SK-N-SH treated with all-trans-retinoic acid at 6 μM for 48 hours (cell line): ENCODE measurements around the gene TAX1BP3.
A peak's percentile ranks its signal among the peaks of the same experiment; 100 is the strongest.

Source experiments
- ATAC-seq: fragments of 200-7000 bp; cut with Tn5 transposase; 3 replicates; pipeline ENCODE4 v1.9.1; 2020; ENCODE audit warnings: mild to moderate bottlenecking, moderate library complexity
- ARNTL ChIP-seq: fragments of 450-650 bp; formaldehyde crosslinking; IDR thresholded peaks from 2 replicates; pipeline ENCODE4 v1.5.0; 2020; ENCODE audit warnings: low read depth, mild to moderate bottlenecking, moderate library complexity, borderline replicate concordance
- BACH2 ChIP-seq: fragments of 250-450 bp; sonication (Bioruptor Pico); IDR thresholded peaks from 2 replicates; pipeline ENCODE4 v1.9.0; 2021; ENCODE audit warnings: mild to moderate bottlenecking, borderline replicate concordance
- CSDC2 ChIP-seq: fragments of 250-450 bp; sonication (Bioruptor Pico); IDR thresholded peaks from 2 replicates; pipeline ENCODE4 v1.5.0; 2020; ENCODE audit warnings: mild to moderate bottlenecking, moderate library complexity
- ESRRG ChIP-seq: fragments of 250-450 bp; sonication (Bioruptor Pico); IDR thresholded peaks from 2 replicates; pipeline ENCODE4 v1.6.1; 2021; ENCODE audit warnings: mild to moderate bottlenecking
- ISL1 ChIP-seq: fragments of 250-450 bp; sonication (Bioruptor Pico); IDR thresholded peaks from 2 replicates; pipeline ENCODE4 v2.1.2; 2022; ENCODE audit warnings: mild to moderate bottlenecking, moderate library complexity
- OSR1 ChIP-seq: fragments of 250-450 bp; sonication (Bioruptor Pico); IDR thresholded peaks from 2 replicates; pipeline ENCODE4 v1.8.0; 2022; ENCODE audit warnings: moderate library complexity, mild to moderate bottlenecking, inconsistent platforms
- PPARA ChIP-seq: fragments of 250-450 bp; sonication (Bioruptor Pico); IDR thresholded peaks from 2 replicates; pipeline ENCODE4 v1.5.0; 2020; ENCODE audit warnings: mild to moderate bottlenecking, borderline replicate concordance
- RARB ChIP-seq: fragments of 250-450 bp; sonication (Bioruptor Pico); IDR thresholded peaks from 2 replicates; pipeline ENCODE4 v1.8.0; 2021; ENCODE audit warnings: mild to moderate bottlenecking, moderate library complexity
- SNAI2 ChIP-seq: fragments of 250-450 bp; sonication (Bioruptor Pico); IDR thresholded peaks from 2 replicates; pipeline ENCODE4 v1.5.0; 2020; ENCODE audit warnings: mild to moderate bottlenecking, moderate library complexity
- TCF4 ChIP-seq: fragments of 250-450 bp; sonication (Bioruptor Pico); IDR thresholded peaks from 2 replicates; pipeline ENCODE4 v1.8.0; 2021; ENCODE audit warnings: mild to moderate bottlenecking, moderate library complexity, borderline replicate concordance
- TOX ChIP-seq: fragments of 250-450 bp; sonication (Bioruptor Pico); IDR thresholded peaks from 2 replicates; pipeline ENCODE4 v1.8.0; 2021; ENCODE audit warnings: mild to moderate bottlenecking, moderate library complexity, borderline replicate concordance
- ZC3H10 ChIP-seq: fragments of 250-450 bp; sonication (Bioruptor Pico); IDR thresholded peaks from 2 replicates; pipeline ENCODE4 v1.5.1; 2021; ENCODE audit warnings: mild to moderate bottlenecking, moderate library complexity
- ZFP3 ChIP-seq: fragments of 250-450 bp; sonication (Bioruptor Pico); IDR thresholded peaks from 2 replicates; pipeline ENCODE4 v1.5.0; 2020; ENCODE audit warnings: mild to moderate bottlenecking, moderate library complexity
- ZFP30 ChIP-seq: fragments of 450-650 bp; formaldehyde crosslinking; IDR thresholded peaks from 2 replicates; pipeline ENCODE4 v1.5.0; 2022; ENCODE audit warnings: mild to moderate bottlenecking, moderate library complexity
- ZNF565 ChIP-seq: fragments of 450-650 bp; formaldehyde crosslinking; conservative IDR thresholded peaks from 2 replicates; pipeline ENCODE4 v1.5.0; 2020; ENCODE audit warnings: low read depth, mild to moderate bottlenecking, moderate library complexity
- ZNF70 ChIP-seq: fragments of 450-650 bp; formaldehyde crosslinking; IDR thresholded peaks from 2 replicates; pipeline ENCODE4 v1.5.0; 2020; ENCODE audit warnings: mild to moderate bottlenecking, moderate library complexity
- TF ChIP-seq, protein P1 (sequence below): fragments of 250-450 bp; sonication (Bioruptor Pico); IDR thresholded peaks from 2 replicates; pipeline ENCODE4 v1.5.0; 2020; ENCODE audit warnings: mild to moderate bottlenecking, moderate library complexity
- TF ChIP-seq, protein P2 (sequence below): fragments of 250-450 bp; sonication (Bioruptor Pico); IDR thresholded peaks from 2 replicates; pipeline ENCODE4 v1.5.1; 2020; ENCODE audit warnings: low read depth, mild to moderate bottlenecking, moderate library complexity
- TF ChIP-seq, protein P3 (sequence below): fragments of 250-450 bp; sonication (Bioruptor Pico); IDR thresholded peaks from 2 replicates; pipeline ENCODE4 v1.8.0; 2021; ENCODE audit warnings: low read depth, mild to moderate bottlenecking, moderate library complexity, borderline replicate concordance
- TF ChIP-seq, protein P4 (sequence below): fragments of 250-450 bp; sonication (Bioruptor Pico); IDR thresholded peaks from 2 replicates; pipeline ENCODE4 v1.8.0; 2020; ENCODE audit warnings: mild to moderate bottlenecking, moderate library complexity, borderline replicate concordance

Gene TAX1BP3

DNA sequence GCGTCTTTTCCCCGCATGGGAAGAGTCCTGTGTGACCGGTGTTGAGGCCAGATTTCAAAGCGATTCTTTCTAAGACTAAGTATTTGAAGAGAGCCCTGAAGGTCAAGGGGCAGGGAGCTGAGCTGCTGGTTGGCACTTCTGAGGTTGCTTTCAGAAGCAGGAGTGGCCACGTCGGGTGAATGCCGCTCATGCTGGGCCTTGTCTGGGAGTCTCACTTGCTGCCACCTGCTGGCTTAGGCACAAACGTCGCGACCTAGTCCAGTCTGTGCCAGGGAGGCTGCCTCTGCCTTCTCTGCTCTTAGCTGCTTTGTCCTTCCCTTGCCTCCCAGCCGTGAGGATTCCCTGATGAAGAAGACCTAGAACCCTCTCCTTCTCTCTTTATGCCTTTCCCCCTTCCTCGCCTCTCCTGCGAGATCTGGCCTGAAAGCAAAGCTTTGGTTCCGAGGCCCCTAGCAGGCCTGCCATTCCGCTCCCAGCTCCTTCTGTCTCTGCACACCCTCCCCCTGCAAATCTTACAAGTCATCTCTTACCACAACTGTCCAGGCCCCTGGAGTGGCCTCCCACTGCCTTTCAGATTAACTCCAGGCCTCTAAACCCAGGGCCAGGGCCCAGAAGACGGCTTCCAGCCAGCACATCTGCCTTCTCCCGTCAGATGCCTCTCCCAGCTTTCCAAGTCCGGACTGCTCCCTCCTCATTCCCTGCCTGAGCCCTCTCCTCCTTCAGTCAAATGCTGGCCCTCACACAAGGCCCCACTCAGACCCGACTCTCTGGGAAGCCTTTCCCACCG, 20.4 kb downstream of the TAX1BP3 start:
- peak; percentile 94 for ATAC-seq
- no peak for TF ChIP-seq TOX (CRISPR knock-in tag)
- TF ChIP-seq, protein P1, sequence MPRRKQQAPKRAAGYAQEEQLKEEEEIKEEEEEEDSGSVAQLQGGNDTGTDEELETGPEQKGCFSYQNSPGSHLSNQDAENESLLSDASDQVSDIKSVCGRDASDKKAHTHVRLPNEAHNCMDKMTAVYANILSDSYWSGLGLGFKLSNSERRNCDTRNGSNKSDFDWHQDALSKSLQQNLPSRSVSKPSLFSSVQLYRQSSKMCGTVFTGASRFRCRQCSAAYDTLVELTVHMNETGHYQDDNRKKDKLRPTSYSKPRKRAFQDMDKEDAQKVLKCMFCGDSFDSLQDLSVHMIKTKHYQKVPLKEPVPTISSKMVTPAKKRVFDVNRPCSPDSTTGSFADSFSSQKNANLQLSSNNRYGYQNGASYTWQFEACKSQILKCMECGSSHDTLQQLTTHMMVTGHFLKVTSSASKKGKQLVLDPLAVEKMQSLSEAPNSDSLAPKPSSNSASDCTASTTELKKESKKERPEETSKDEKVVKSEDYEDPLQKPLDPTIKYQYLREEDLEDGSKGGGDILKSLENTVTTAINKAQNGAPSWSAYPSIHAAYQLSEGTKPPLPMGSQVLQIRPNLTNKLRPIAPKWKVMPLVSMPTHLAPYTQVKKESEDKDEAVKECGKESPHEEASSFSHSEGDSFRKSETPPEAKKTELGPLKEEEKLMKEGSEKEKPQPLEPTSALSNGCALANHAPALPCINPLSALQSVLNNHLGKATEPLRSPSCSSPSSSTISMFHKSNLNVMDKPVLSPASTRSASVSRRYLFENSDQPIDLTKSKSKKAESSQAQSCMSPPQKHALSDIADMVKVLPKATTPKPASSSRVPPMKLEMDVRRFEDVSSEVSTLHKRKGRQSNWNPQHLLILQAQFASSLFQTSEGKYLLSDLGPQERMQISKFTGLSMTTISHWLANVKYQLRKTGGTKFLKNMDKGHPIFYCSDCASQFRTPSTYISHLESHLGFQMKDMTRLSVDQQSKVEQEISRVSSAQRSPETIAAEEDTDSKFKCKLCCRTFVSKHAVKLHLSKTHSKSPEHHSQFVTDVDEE (CRISPR knock-in tag), result no peak
- TF ChIP-seq ARNTL (CRISPR knock-in tag), result no peak
- TF ChIP-seq, protein P2, sequence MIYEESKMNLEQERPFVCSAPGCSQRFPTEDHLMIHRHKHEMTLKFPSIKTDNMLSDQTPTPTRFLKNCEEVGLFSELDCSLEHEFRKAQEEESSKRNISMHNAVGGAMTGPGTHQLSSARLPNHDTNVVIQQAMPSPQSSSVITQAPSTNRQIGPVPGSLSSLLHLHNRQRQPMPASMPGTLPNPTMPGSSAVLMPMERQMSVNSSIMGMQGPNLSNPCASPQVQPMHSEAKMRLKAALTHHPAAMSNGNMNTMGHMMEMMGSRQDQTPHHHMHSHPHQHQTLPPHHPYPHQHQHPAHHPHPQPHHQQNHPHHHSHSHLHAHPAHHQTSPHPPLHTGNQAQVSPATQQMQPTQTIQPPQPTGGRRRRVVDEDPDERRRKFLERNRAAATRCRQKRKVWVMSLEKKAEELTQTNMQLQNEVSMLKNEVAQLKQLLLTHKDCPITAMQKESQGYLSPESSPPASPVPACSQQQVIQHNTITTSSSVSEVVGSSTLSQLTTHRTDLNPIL (CRISPR knock-in tag), result no peak
- TF ChIP-seq CSDC2, result no peak
- no peak for TF ChIP-seq PPARA (CRISPR knock-in tag)

DNA sequence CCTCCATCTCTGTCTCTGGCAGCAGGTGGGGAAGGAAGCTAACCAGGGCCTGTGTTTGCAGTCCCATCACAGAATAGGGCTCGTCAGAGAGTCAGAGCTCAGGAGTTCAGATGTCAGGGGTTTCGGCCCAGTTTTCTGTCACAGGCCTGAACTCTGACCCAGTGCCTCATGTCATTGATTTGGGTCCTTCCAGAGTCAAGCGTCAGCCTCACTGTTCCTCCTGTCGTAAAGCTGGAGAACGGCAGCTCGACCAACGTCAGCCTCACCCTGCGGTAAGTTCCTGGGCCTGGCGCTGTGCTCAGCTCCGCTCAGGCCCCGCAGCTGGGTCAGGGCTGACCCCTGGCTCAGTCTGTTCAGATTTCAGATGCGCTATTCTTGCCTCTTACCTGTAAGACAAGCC, 21.1 kb downstream of the TAX1BP3 start:
- TF ChIP-seq ZC3H10 (CRISPR knock-in tag), result no peak
- TF ChIP-seq, protein P3, sequence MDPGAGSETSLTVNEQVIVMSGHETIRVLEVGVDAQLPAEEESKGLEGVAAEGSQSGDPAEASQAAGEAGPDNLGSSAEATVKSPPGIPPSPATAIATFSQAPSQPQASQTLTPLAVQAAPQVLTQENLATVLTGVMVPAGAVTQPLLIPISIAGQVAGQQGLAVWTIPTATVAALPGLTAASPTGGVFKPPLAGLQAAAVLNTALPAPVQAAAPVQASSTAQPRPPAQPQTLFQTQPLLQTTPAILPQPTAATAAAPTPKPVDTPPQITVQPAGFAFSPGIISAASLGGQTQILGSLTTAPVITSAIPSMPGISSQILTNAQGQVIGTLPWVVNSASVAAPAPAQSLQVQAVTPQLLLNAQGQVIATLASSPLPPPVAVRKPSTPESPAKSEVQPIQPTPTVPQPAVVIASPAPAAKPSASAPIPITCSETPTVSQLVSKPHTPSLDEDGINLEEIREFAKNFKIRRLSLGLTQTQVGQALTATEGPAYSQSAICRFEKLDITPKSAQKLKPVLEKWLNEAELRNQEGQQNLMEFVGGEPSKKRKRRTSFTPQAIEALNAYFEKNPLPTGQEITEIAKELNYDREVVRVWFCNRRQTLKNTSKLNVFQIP (CRISPR knock-in tag), result no peak
- no peak for TF ChIP-seq ZFP3 (CRISPR knock-in tag)
- no peak for TF ChIP-seq ZNF70 (CRISPR knock-in tag)
- no peak for TF ChIP-seq TOX (CRISPR knock-in tag)
- TF ChIP-seq ZNF565 (CRISPR knock-in tag), result no peak
- TF ChIP-seq SNAI2, result no peak
- TF ChIP-seq, protein P2 (CRISPR knock-in tag), result no peak
- TF ChIP-seq, protein P4, sequence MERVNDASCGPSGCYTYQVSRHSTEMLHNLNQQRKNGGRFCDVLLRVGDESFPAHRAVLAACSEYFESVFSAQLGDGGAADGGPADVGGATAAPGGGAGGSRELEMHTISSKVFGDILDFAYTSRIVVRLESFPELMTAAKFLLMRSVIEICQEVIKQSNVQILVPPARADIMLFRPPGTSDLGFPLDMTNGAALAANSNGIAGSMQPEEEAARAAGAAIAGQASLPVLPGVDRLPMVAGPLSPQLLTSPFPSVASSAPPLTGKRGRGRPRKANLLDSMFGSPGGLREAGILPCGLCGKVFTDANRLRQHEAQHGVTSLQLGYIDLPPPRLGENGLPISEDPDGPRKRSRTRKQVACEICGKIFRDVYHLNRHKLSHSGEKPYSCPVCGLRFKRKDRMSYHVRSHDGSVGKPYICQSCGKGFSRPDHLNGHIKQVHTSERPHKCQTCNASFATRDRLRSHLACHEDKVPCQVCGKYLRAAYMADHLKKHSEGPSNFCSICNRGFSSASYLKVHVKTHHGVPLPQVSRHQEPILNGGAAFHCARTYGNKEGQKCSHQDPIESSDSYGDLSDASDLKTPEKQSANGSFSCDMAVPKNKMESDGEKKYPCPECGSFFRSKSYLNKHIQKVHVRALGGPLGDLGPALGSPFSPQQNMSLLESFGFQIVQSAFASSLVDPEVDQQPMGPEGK, result no peak
- no peak for TF ChIP-seq ZFP30 (CRISPR knock-in tag)
- no peak for TF ChIP-seq CSDC2
- TF ChIP-seq RARB (CRISPR knock-in tag), result no peak
- TF ChIP-seq BACH2, result no peak
- no peak for ATAC-seq

DNA sequence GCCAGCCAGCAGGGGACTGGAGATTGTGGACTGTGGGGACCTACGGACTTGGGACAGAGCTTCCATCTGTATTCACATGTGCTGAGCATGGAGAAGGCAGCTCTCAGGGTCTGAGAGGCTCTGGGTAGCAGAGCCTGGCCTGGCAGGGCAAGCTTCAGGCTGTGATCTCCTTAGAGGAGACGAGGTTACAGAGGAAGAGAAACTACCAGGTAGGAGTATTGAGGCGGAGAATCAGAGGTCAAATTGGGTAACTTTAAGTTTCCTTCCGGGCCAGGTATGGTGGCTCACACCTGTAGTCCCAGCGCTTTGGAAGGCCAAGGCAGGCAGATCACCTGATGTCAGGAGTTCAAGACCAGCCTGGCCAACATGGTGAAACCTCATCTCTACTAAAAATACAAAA, 23.1 kb downstream of the TAX1BP3 start:
- no peak for TF ChIP-seq ESRRG (CRISPR knock-in tag)
- no peak for TF ChIP-seq ISL1 (CRISPR knock-in tag)
- no peak for TF ChIP-seq PPARA (CRISPR knock-in tag)
- TF ChIP-seq TOX (CRISPR knock-in tag), result no peak
- ATAC-seq, result no peak

DNA sequence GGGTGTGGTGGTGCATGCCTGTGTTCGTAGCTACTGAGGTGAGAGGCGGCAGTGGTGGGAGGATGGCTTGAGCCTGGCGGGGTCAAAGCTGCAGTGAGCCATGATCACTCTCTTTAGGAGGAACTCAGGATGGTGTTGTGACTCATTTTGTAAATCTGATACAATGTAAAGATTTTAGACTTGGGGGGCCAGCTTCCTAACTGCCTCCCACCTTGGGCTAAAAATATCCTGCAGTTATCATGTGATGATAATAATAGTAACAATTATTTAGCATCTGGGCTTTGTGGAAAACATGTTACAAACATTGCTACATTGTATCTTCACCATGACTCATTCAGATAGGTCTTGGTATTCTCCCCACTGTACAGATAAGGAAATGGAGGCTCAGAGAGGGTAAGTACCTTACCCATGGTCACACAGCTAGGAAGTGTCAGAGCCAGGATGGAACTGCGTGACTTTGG, 24.5 kb downstream of the TAX1BP3 start:
- no peak for ATAC-seq
- no peak for TF ChIP-seq ARNTL (CRISPR knock-in tag)
- TF ChIP-seq, protein P1 (CRISPR knock-in tag), result no peak
- no peak for TF ChIP-seq ZFP3 (CRISPR knock-in tag)
- no peak for TF ChIP-seq ESRRG (CRISPR knock-in tag)
- TF ChIP-seq OSR1 (CRISPR knock-in tag), result no peak
- TF ChIP-seq PPARA (CRISPR knock-in tag), result no peak
- no peak for TF ChIP-seq SNAI2
- TF ChIP-seq TOX (CRISPR knock-in tag), result no peak
- TF ChIP-seq TCF4 (CRISPR knock-in tag), result no peak
- TF ChIP-seq, protein P4, result no peak
- no peak for TF ChIP-seq ZNF70 (CRISPR knock-in tag)
